ENCODE results near the gene ZDHHC8.

ZDHHC8 gene

GRCh38 chr22:20106849-20107237 lies 24.8 kb upstream of the ZDHHC8 start:
- TF ChIP-seq CTCF (IDR thresholded peaks at IDR 0.05): no peak
- intact Hi-C loops (cut with DNase I; ENCODE audit: low total_unique reads): no loop called here
- H3K27me3 ChIP-seq: no peaks in the 10 kb centered on the region
- no peaks in the 10 kb centered on the region for H3K9me3 ChIP-seq
- peaks cover 62 to 100% (median 69%) of the 10 kb centered on the region in 3 donors for H3K36me3 ChIP-seq
- no peak overlapping the region for H3K4me3 ChIP-seq
- H3K27ac ChIP-seq: no peak overlapping the region
- no peaks in the 10 kb centered on the region for H3K4me1 ChIP-seq
- DNase-seq: no peak

- intact Hi-C loops (cut with DNase I; ENCODE audit: low total_unique reads): no loop called here
- TF ChIP-seq CTCF (IDR thresholded peaks at IDR 0.05): no peak
- DNase-seq: no peak
- H3K4me3 ChIP-seq: no peak overlapping the region
- no peaks in the 10 kb centered on the region for H3K27me3 ChIP-seq
- H3K9me3 ChIP-seq: no peaks in the 10 kb centered on the region
- no peak overlapping the region for H3K27ac ChIP-seq
- H3K36me3 ChIP-seq: peaks cover 62 to 100% (median 70%) of the 10 kb centered on the region in 3 donors
- H3K4me1 ChIP-seq: no peaks in the 10 kb centered on the region
Measured at GRCh38 chr22:20107471-20107901, 24.1 kb upstream of the ZDHHC8 start.

GRCh38 chr22:20107951-20108756 lies 23.4 kb upstream of the ZDHHC8 start:
- Histone ChIP-seq H3K9me3 (no peaks in the 10 kb centered on the region), H3K4me3 (no peak overlapping the region), H3K27ac (no peak overlapping the region), H3K36me3 (peaks cover 62 to 100% (median 75%) of the 10 kb centered on the region in 3 donors), H3K4me1 (no peaks in the 10 kb centered on the region), H3K27me3 (no peaks in the 10 kb centered on the region)
- no peak for DNase-seq
- intact Hi-C loops (cut with DNase I; ENCODE audit: low total_unique reads): loop anchor here (2.0 kb wide), 1 partner anchor 19 kb away; no protein-coding TSS in a partner anchor
- TF ChIP-seq CTCF (IDR thresholded peaks at IDR 0.05): no peak

- Histone ChIP-seq H3K4me1 (no peaks in the 10 kb centered on the region), H3K27me3 (no peaks in the 10 kb centered on the region), H3K27ac (no peak overlapping the region), H3K4me3 (no peak overlapping the region), H3K36me3 (peaks cover 62 to 100% (median 79%) of the 10 kb centered on the region in 3 donors), H3K9me3 (no peaks in the 10 kb centered on the region)
- no peak for TF ChIP-seq CTCF (IDR thresholded peaks at IDR 0.05)
- DNase-seq: no peak
- intact Hi-C loops (cut with DNase I; ENCODE audit: low total_unique reads): loop anchor here (2.0 kb wide), 1 partner anchor 20 kb away; no protein-coding TSS in a partner anchor
Measured at GRCh38 chr22:20108757-20109230, 22.8 kb upstream of the ZDHHC8 start.

- H3K27me3 ChIP-seq: no peaks in the 10 kb centered on the region
- TF ChIP-seq CTCF (IDR thresholded peaks at IDR 0.05): no peak
- H3K27ac ChIP-seq: no peak overlapping the region
- intact Hi-C loops (cut with DNase I; ENCODE audit: low total_unique reads): loop anchor here (2.0 kb wide), 1 partner anchor 21 kb away; no protein-coding TSS in a partner anchor
- DNase-seq: no peak
- no peaks in the 10 kb centered on the region for H3K9me3 ChIP-seq
- H3K36me3 ChIP-seq: peaks cover 57 to 100% (median 84%) of the 10 kb centered on the region in 3 donors
- H3K4me1 ChIP-seq: no peaks in the 10 kb centered on the region
- no peak overlapping the region for H3K4me3 ChIP-seq
Measured at GRCh38 chr22:20109411-20110358, 21.9 kb upstream of the ZDHHC8 start.
